Heart right ventricle (tissue), 16 donors: Measurements from ENCODE around the gene TMED5. TPM values are rescaled to one million over a fixed set of nuclear protein-coding genes. Genes with fewer than 3 reads are reported as not detected.

ENCODE experiments used
- ATAC-seq, 8 donors: fragments of 200-7000 bp; cut with Tn5 transposase; one replicate each; pipeline ENCODE4 v1.9.1; 2020; ENCODE audit warnings: mild to moderate bottlenecking in 8 of 8, moderate library complexity in 8 of 8, moderate number of reproducible peaks in 1 of 8
- DNase-seq, 2 donors: peaks; one replicate each; pipeline ENCODE4 v3.0.0-alpha.2; 2020
- H3K27ac ChIP-seq, 10 donors: fragments of 200-600 bp; sonication (generic) in 2 of 10; one replicate each; pipeline versions ENCODE4 v1.5.0 to v1.8.0; 2020 to 2022; ENCODE audit warnings: mild to moderate bottlenecking in 3 of 10
- H3K27me3 ChIP-seq, 7 donors: fragments of 200-600 bp; one replicate each; pipeline ENCODE4 v1.8.0; 2021 to 2022; ENCODE audit warnings: mild to moderate bottlenecking in 2 of 7
- H3K36me3 ChIP-seq, 9 donors: fragments of 200-600 bp; sonication (generic) in 1 of 9; one replicate each; pipeline versions ENCODE4 v1.5.0 to v1.8.0; 2020 to 2022; ENCODE audit warnings: mild to moderate bottlenecking in 2 of 9
- H3K4me1 ChIP-seq, 9 donors: fragments of 200-600 bp; sonication (generic) in 1 of 9; one replicate each; pipeline versions ENCODE4 v1.5.0 to v1.8.0; 2020 to 2022; ENCODE audit warnings: mild to moderate bottlenecking in 4 of 9
- H3K4me3 ChIP-seq, 10 donors: fragments of 200-600 bp; sonication (generic) in 2 of 10; one replicate each; pipeline versions ENCODE4 v1.5.0 to v1.8.0; 2020 to 2022; ENCODE audit warnings: mild to moderate bottlenecking in 7 of 10, moderate library complexity in 2 of 10
- H3K9me3 ChIP-seq, 11 donors: fragments of 200-600 bp in 10 of 11; sonication (generic) in 2 of 11; one replicate each; pipeline versions ENCODE4 v1.5.0 to v1.8.0; 2013 to 2022; ENCODE audit warnings: mild to moderate bottlenecking in 2 of 11, control low read depth in 1 of 11, moderate library complexity in 1 of 11
- CTCF ChIP-seq, 9 donors: fragments of 200-600 bp; sonication (generic) in 2 of 9; IDR thresholded peaks; one replicate each; pipeline versions ENCODE4 v1.5.0 to v1.8.0; 2021 to 2022; ENCODE audit warnings: antibody characterized with exemption in 9 of 9, mild to moderate bottlenecking in 5 of 9, moderate library complexity in 1 of 9
- WGBS, 2 donors: extraction: QIAGEN DNeasy Blood & Tissue Kit; methylation state at CpG; one replicate each; pipeline ENCODE4 v1.1.7; 2013; ENCODE audit warnings: inconsistent platforms in 1 of 2; 5-methylcytosine and 5-hydroxymethylcytosine counted together
- intact Hi-C, 10 donors: fragments of 100-400 bp; cut with DNase I; formaldehyde crosslinking; loops; one replicate each; pipeline versions ENCODE4 v1.11.1 to v1.14.2; 2022
- polyA plus RNA-seq, 2 donors: library from polyadenylated mRNA; stranded (reverse); fragments of 200-250 nt; gene quantifications; one replicate each; pipeline ENCODE4 v1.2.3, GENCODE V29; 2013
- total RNA-seq, 10 donors: library from RNA; stranded (reverse); fragmentation: NEBNext Ultra II Directional in 3 of 10; extraction: Animal tissue kit (Norgen Biotek cat#: 25700) in 3 of 10; gene quantifications; one replicate each; pipeline versions ENCODE4 v1.2.1 to v1.2.4, GENCODE V29; 2021 to 2023
- donor health status: Arrhythmogenic right ventricular cardiomyopathy.
- donor health status: ischemic (EF 13 %, LVEDD 7.1; RV severe dilation, severe dysfunction).
- donor health status: healthy with polysubstance abuse.
- donor health status: DM: no; HTN: yes; CAD: no.
- donor health status: DM: no; HTN: no; CAD: no.
- donor health status: ischemic (EF 25% LVEDD 6.9; RV normal size, moderate dysfunction).
- donor health status: ischemic (EF 25% LVEDD 5.7; RV mildly dilated, moderate dysfunction).
- donor health status: healthy.
- donor health status: DM: yes; HTN: yes; CAD: no.
- donor health status: Ischemic cardiomyopathy.
- donor health status: ischemic (EF 35%, LVEDD 5.7; RV mildly dilated, moderate dysfunction).
- donor health status: nonischemic (EF 11% LVEDD 7.7; RV severe dilation, severe dysfunction).
- donor health status: DM: yes; HTN: yes; CAD: no.
- donor health status: PGD.
- donor health status: ischemic (EF 29% LVEDD 5.4; RV normal size, mild dysfunction).
- donor health status: nonischemic (EF 23%, LVEDD 6.1; RV moderate dilation, normal function).

TMED5 gene
- total and polyA plus RNA-seq, 12 donors, result 8.4 to 82.4 (median 38.4) TPM

DNA sequence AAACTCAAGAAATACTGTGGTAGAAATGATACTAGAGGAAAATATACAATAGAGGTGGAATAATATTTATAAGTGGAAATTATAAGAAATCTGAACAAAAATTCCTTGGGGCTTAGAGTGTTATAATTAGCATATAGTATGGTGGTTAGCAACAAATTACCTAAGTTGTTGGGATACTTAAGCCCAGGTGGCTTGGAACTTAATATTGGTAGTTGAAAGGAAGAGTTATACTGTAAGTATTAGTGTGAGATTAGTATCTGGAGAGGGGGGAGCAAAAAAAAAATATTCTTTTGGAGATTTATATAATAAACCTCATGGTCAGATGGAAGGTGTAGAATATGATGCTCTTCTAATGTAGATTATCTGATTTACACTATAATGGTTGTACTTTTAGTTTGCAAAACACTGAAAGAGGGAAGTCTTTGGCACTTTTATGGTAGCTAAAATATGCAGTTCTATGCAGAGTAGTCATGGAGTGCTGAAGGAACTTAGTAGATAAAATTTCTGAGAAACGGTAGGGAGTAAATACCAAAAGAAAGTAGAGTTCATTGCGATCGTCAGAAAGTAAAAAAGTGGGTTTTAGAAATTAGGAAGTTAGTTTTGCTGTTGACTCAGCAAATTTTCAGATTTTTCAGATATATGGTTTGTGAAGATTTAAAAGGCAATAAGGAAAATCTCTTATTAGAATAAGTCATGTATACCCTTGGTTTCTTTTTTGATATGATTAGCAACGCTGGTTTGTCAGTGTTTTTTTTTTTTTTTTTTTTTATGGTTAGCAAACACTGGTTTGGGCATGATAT lies 55.5 kb downstream of the TMED5 start:
- no peaks in the 10 kb centered on the region for H3K27me3 ChIP-seq
- ATAC-seq (no peak), DNase-seq (no peak)
- intact Hi-C loops, result no loop called here
- TF ChIP-seq CTCF (IDR thresholded peaks at IDR 0.05), result no peak
- no peak overlapping the region for H3K4me3 ChIP-seq
- H3K9me3 ChIP-seq, result no peaks in the 10 kb centered on the region
- 78 to 82% methylated on average over 4 of the region's 4 CpGs for WGBS, 2 donors
- peaks cover 0 to 45% (median 1%) of the 10 kb centered on the region in 9 donors for H3K36me3 ChIP-seq
- no peak overlapping the region for H3K27ac ChIP-seq
- H3K4me1 ChIP-seq, result peaks cover 0 to 5% (median 0%) of the 10 kb centered on the region in 9 donors

DNA sequence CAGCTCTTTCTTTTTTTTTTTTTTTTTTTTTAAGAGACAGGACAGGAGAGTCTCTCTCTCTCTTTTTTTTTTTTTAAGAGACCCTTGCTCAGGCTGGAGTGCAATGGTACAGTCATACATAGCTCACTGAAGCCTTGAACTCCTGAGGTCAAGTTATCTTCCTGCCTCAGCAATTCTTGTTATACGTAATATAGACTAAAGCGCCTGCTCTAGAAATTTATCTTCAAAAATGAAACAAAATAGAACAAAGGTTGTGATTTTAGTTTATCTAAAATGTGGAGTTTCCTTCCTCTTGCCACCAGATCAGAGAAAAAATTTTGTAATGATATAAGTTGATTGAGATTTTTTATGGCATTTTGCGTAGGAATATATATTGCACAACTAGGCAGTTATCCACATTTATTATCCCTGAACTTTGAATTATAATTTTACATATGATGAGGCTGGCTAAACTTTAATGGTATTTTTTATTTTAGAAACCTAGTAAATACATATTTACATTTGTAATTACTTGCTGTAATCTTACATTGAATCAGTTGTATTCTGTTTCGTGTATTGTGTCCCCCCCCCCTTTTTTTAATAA lies 56.9 kb downstream of the TMED5 start:
- TF ChIP-seq CTCF (IDR thresholded peaks at IDR 0.05), result no peak
- Histone ChIP-seq H3K9me3 (no peaks in the 10 kb centered on the region), H3K36me3 (peaks cover 0 to 52% (median 5%) of the 10 kb centered on the region in 9 donors), H3K4me1 (no peaks in the 10 kb centered on the region), H3K27ac (no peak overlapping the region), H3K27me3 (no peaks in the 10 kb centered on the region), H3K4me3 (no peak overlapping the region)
- WGBS, 2 donors, result 94 to 97% methylated on average over 4 of the region's 4 CpGs
- DNase-seq, result no peak
- intact Hi-C loops, result no loop called here
- ATAC-seq, result no peak

- no peaks in the 10 kb centered on the region for H3K4me1 ChIP-seq
- no peak for TF ChIP-seq CTCF (IDR thresholded peaks at IDR 0.05)
- no peak overlapping the region for H3K4me3 ChIP-seq
- ATAC-seq, result no peak
- H3K27me3 ChIP-seq, result no peaks in the 10 kb centered on the region
- H3K9me3 ChIP-seq, result no peaks in the 10 kb centered on the region
- H3K36me3 ChIP-seq, result peaks cover 0 to 63% (median 5%) of the 10 kb centered on the region in 9 donors
- H3K27ac ChIP-seq, result no peak overlapping the region
- intact Hi-C loops, result no loop called here
- no peak for DNase-seq
Observed at GRCh38 chr1:93120614-93121013, 59.6 kb downstream of the TMED5 start.

GRCh38 chr1:93114391-93114790 lies 65.8 kb downstream of the TMED5 start:
- Histone ChIP-seq H3K9me3 (no peaks in the 10 kb centered on the region), H3K4me1 (peaks cover 0 to 26% (median 15%) of the 10 kb centered on the region in 9 donors), H3K4me3 (no peak overlapping the region), H3K36me3 (peaks cover 0 to 71% (median 13%) of the 10 kb centered on the region in 9 donors), H3K27me3 (no peaks in the 10 kb centered on the region), H3K27ac (no peak overlapping the region)
- 96 to 98% methylated on average over 2 of the region's 2 CpGs for WGBS, 2 donors
- intact Hi-C loops, result no loop called here
- TF ChIP-seq CTCF (IDR thresholded peaks at IDR 0.05), result no peak
- ATAC-seq, result no peak
- DNase-seq, result no peak
